HG03520 (cell line): Measurements from ENCODE around the gene AP2S1.
"Not testable (repeated sequence)": the region's sequence is repeated elsewhere in the genome, so short reads cannot be mapped to it uniquely, and the experiment has no call there.

Source experiments
- ATAC-seq: cut with Tn5 transposase; IDR thresholded peaks from one replicate; pipeline ENCODE4 v1.9.1; 2021; ENCODE audit warnings: mild to moderate bottlenecking, moderate library complexity; ENCODE audit not compliant: unreplicated experiment

The AP2S1 gene

GRCh38 chr19:46809534-46810272 is 40.9 kb downstream of the AP2S1 start:
- no peak for ATAC-seq

GRCh38 chr19:46806656-46807055 is 44.0 kb downstream of the AP2S1 start:
- no peak for ATAC-seq

GRCh38 chr19:46804432-46804831 is 46.2 kb downstream of the AP2S1 start:
- ATAC-seq: not testable (repeated sequence)

GRCh38 chr19:46803555-46803954 is 47.1 kb downstream of the AP2S1 start:
- ATAC-seq: no peak

GRCh38 chr19:46802152-46802551 is 48.5 kb downstream of the AP2S1 start:
- ATAC-seq: no peak

GRCh38 chr19:46798713-46799112 is 51.9 kb downstream of the AP2S1 start:
- no peak for ATAC-seq

GRCh38 chr19:46797881-46798280 is 52.8 kb downstream of the AP2S1 start:
- ATAC-seq: no peak

- ATAC-seq: no peak
These were observed 58.7 kb downstream of the AP2S1 start for GRCh38 chr19:46791944-46792343.

- no peak for ATAC-seq
These were observed 61.3 kb downstream of the AP2S1 start for GRCh38 chr19:46789371-46789770.

- no peak for ATAC-seq
These were observed 61.7 kb downstream of the AP2S1 start for GRCh38 chr19:46788968-46789338.

GRCh38 chr19:46788262-46788967 is 62.2 kb downstream of the AP2S1 start, which contains the start of gene SLC1A5:
TSS of gene SLC1A5 (minus strand) at chr19:46788594. CDS start at chr19:46787965, 629 bp downstream.
- peak; percentile 54 for ATAC-seq
